ENCODE results near the gene OXSR1. TPM values are rescaled to one million over a fixed set of nuclear protein-coding genes. Genes with fewer than 3 reads are reported as not detected.

Gene OXSR1
- total and polyA plus RNA-seq, 2 experiments from 2014 or later, result 16.0 to 41.1 TPM

DNA sequence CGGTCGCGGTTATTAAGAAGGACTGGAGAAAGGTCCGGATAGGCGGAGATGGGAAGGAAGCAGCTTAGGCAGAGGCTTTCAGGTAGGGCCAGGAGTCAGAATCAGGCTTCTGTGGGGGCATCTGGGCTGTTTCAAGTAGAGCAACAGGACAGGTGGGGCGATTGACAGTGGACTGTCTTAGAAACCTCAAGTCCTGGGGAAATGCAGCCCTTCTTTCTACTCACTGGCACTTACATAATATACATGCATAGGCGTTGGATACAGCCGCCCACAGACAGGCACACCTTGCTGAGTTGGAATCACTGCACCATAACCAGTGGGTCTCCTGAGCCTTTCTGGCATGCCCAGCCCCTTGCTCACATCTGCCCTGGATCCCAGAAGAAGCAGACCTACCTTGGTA lies 26.1 kb upstream of the OXSR1 start (continued):
- TF ChIP-seq, protein P1, sequence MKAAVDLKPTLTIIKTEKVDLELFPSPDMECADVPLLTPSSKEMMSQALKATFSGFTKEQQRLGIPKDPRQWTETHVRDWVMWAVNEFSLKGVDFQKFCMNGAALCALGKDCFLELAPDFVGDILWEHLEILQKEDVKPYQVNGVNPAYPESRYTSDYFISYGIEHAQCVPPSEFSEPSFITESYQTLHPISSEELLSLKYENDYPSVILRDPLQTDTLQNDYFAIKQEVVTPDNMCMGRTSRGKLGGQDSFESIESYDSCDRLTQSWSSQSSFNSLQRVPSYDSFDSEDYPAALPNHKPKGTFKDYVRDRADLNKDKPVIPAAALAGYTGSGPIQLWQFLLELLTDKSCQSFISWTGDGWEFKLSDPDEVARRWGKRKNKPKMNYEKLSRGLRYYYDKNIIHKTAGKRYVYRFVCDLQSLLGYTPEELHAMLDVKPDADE (IDR thresholded peaks at IDR 0.05), result no peak
- TF ChIP-seq NANOG (IDR thresholded peaks at IDR 0.05; ENCODE audit: borderline replicate concordance) (no peak), CREB1 (CRISPR knock-in tag; IDR thresholded peaks at IDR 0.05; ENCODE audit: low read depth) (no peak), POLR2AphosphoS5 (IDR thresholded peaks at IDR 0.05; ENCODE audit: low read depth) (no peak), REST (IDR thresholded peaks at IDR 0.05; ENCODE audit: unreplicated experiment) (no peak)

GRCh38 chr3:38139652-38140051 lies 25.7 kb upstream of the OXSR1 start:
- Mint-ChIP-seq H3K36me3 (ENCODE audit: low read depth) (peaks cover 30% of the 10 kb centered on the region), H3K27ac (no peak overlapping the region), H3K4me1 (peaks cover 30% of the 10 kb centered on the region), H3K4me3 (peak overlapping the region; percentile 92), H3K9me3 (no peaks in the 10 kb centered on the region; the same call in 1 of the 3 replicates), H3K27me3 (ENCODE audit: insufficient read depth, low read depth, poor library complexity) (peaks cover 21% of the 10 kb centered on the region)
- Histone ChIP-seq H3K36me3 (ENCODE audit: insufficient read depth) (peaks cover 4% of the 10 kb centered on the region; the same call in 1 of the 2 replicates), H3K27ac (ENCODE audit: low read depth) (no peak overlapping the region), H4K20me1 (replicated peaks; ENCODE audit: insufficient read depth) (peaks cover 16% of the 10 kb centered on the region; the same call in 1 of the 2 replicates), H3K4me1 (ENCODE audit: insufficient read depth) (peaks cover 26% of the 10 kb centered on the region), H3K4me2 (peak overlapping the region; percentile 85), H3F3A (replicated peaks; ENCODE audit: low read depth) (peaks cover 13% of the 10 kb centered on the region), H2AFZ (no peak overlapping the region), H3K4me3 (peak overlapping the region; percentile 93), H3K27me3 (ENCODE audit: insufficient read depth) (no peaks in the 10 kb centered on the region), H3K79me2 (replicated peaks; ENCODE audit: insufficient read depth) (peaks cover 25% of the 10 kb centered on the region), H3K9me2 (ENCODE audit: insufficient read depth) (no peaks in the 10 kb centered on the region)
- DNase-seq (ENCODE audit: low spot score) (no peak), ATAC-seq (no peak)
- no peak for TF ChIP-seq EZH2 (IDR thresholded peaks at IDR 0.05; ENCODE audit: low read depth, unreplicated experiment)
- TF ChIP-seq, protein P1 (IDR thresholded peaks at IDR 0.05), result no peak
- TF ChIP-seq ZNF331 (CRISPR knock-in tag; IDR thresholded peaks at IDR 0.05; ENCODE audit: low read depth), result no peak
- TF ChIP-seq ZNF114 (CRISPR knock-in tag; IDR thresholded peaks at IDR 0.05), result no peak
- no peak for TF ChIP-seq JUNB (IDR thresholded peaks at IDR 0.05; ENCODE audit: unreplicated experiment)
- TF ChIP-seq CREB1 (CRISPR knock-in tag; IDR thresholded peaks at IDR 0.05; ENCODE audit: low read depth), result no peak
- TF ChIP-seq STAT1 (IDR thresholded peaks at IDR 0.05; ENCODE audit: unreplicated experiment), result no peak
- TF ChIP-seq CTCF (conservative IDR thresholded peaks at IDR 0.05; ENCODE audit: low read depth in 2 of 2), result no peak
- no peak for TF ChIP-seq POLR2AphosphoS5 (IDR thresholded peaks at IDR 0.05; ENCODE audit: low read depth)
- TF ChIP-seq EZH2phosphoT487 (IDR thresholded peaks at IDR 0.05; ENCODE audit: unreplicated experiment), result no peak
- no peak for TF ChIP-seq NANOG (IDR thresholded peaks at IDR 0.05; ENCODE audit: borderline replicate concordance)
